HCT116 (cell line): ENCODE measurements around the gene ETFDH. TPM values are rescaled to one million over a fixed set of nuclear protein-coding genes. Genes with fewer than 3 reads are reported as not detected.

Experiments
- ATAC-seq: fragments of 200-7000 bp; cut with Tn5 transposase; 2 replicates; pipeline ENCODE4 v1.9.1; 2020; ENCODE audit warnings: mild to moderate bottlenecking, moderate library complexity
- BruUV-seq: library from RNA; stranded (reverse); fragments of 400-500 nt; replicated peaks from 2 replicates; lab custom pipeline; 2021; lab: Mats Ljungman, UMichigan
- CTCF ChIA-PET: fragments of 300-600 bp; sonication (Branson Sonifier 250); formaldehyde crosslinking; loops from one replicate; lab custom pipeline; 2021; ENCODE audit warnings: antibody characterized with exemption; lab: Charles Lee
- POLR2A ChIA-PET: fragments of 300-600, 350-600 bp; sonication (Branson Sonifier 250); formaldehyde crosslinking; loops from one replicate; lab custom pipeline; 2021; ENCODE audit warnings: antibody characterized with exemption; lab: Charles Lee
- RAD21 ChIA-PET, 2 experiments: fragments of 300-600 bp; sonication (Branson Sonifier 250); formaldehyde crosslinking; loops; one replicate each; lab custom pipeline; 2023; ENCODE audit warnings: low total read pairs in 2 of 2; ENCODE audit not compliant: uncharacterized antibody in 2 of 2, unreplicated experiment in 2 of 2, low non-redundant PET in 1 of 2; lab: Charles Lee
- DNase-seq: peaks from one replicate; pipeline ENCODE4 v3.0.0-alpha.2; 2010; ENCODE audit warnings: low read depth, low spot score
- H2AFZ ChIP-seq: fragments of 200-600 bp; shearing (Covaris generic), sonication (generic); 2 replicates; pipeline ENCODE4 v1.6.1; 2017; ENCODE audit warnings: low read depth, mixed run types, mixed read lengths, antibody characterized with exemption, low read length; ENCODE audit not compliant: poor library complexity, severe bottlenecking
- H3K27ac ChIP-seq: 2 replicates; pipeline ENCODE4 v1.5.1; 2012; ENCODE audit warnings: low read depth, low read length
- H3K27me3 ChIP-seq: fragments of 200-600 bp; sonication (generic); 2 replicates; pipeline ENCODE4 v1.6.1; 2016; ENCODE audit warnings: mixed run types, low read length, mixed read lengths; ENCODE audit not compliant: insufficient read depth
- H3K36me3 ChIP-seq, 2 experiments: fragments of 200-500 bp in 1 of 2; fragments of 200-600 bp in 1 of 2; sonication (Bioruptor generic) in 1 of 2; sonication (generic) in 1 of 2; 2 replicates each; pipeline versions ENCODE4 v1.5.1 to v1.6.1; 2014 to 2016; ENCODE audit warnings: low read length in 2 of 2, inconsistent platforms in 1 of 2, mixed read lengths in 1 of 2, mixed run types in 1 of 2; ENCODE audit not compliant: insufficient read depth in 2 of 2, control insufficient read depth in 1 of 2
- H3K4me1 ChIP-seq, 2 experiments: fragments of 200-600 bp in 1 of 2; sonication (generic) in 1 of 2; 2 replicates each; pipeline versions ENCODE4 v1.5.1 to v1.6.1; 2012 to 2017; ENCODE audit warnings: low read length in 2 of 2, inconsistent platforms in 1 of 2, mild to moderate bottlenecking in 1 of 2, mixed read lengths in 1 of 2, mixed run types in 1 of 2, moderate library complexity in 1 of 2; ENCODE audit not compliant: insufficient read depth in 2 of 2, control insufficient read depth in 1 of 2
- H3K4me2 ChIP-seq: fragments of 200-600 bp; sonication (generic); 2 replicates; pipeline ENCODE4 v1.6.1; 2017; ENCODE audit warnings: mixed run types, low read length, mixed read lengths
- H3K4me3 ChIP-seq, 2 experiments: fragments of 200-600 bp in 1 of 2; sonication (generic) in 1 of 2; replicated peaks in 1 of 2; 2 replicates each; pipeline ENCODE4 v1.5.1; 2011 to 2016; ENCODE audit warnings: low read length in 2 of 2, control low read depth in 1 of 2, low read depth in 1 of 2, mild to moderate bottlenecking in 1 of 2, mixed read lengths in 1 of 2, mixed run types in 1 of 2
- H3K79me2 ChIP-seq: fragments of 200-600 bp; sonication (generic); 2 replicates; pipeline ENCODE4 v1.6.1; 2017; ENCODE audit warnings: mild to moderate bottlenecking, mixed run types, low read length, moderate library complexity, mixed read lengths; ENCODE audit not compliant: insufficient read depth
- H3K9ac ChIP-seq: fragments of 200-600 bp; sonication (generic); 2 replicates; pipeline ENCODE4 v1.6.1; 2016; ENCODE audit warnings: low read length, mixed read lengths
- H3K9me2 ChIP-seq: fragments of 200-600 bp; sonication (generic), shearing (Covaris generic); 2 replicates; pipeline ENCODE4 v1.6.1; 2017; ENCODE audit warnings: mixed run types, mild to moderate bottlenecking, moderate library complexity; ENCODE audit not compliant: insufficient read depth
- H3K9me3 ChIP-seq, 2 experiments: fragments of 200-500 bp in 1 of 2; fragments of 200-600 bp in 1 of 2; sonication (Bioruptor generic) in 1 of 2; sonication (generic) in 1 of 2; 2 replicates each; pipeline ENCODE4 v1.6.1; 2014 to 2017; ENCODE audit warnings: low read length in 2 of 2, mixed read lengths in 2 of 2, inconsistent platforms in 1 of 2, low read depth in 1 of 2, mild to moderate bottlenecking in 1 of 2, mixed run types in 1 of 2, moderate library complexity in 1 of 2; ENCODE audit not compliant: control insufficient read depth in 1 of 2, insufficient read depth in 1 of 2
- H4K20me1 ChIP-seq: fragments of 200-600 bp; sonication (generic), shearing (Covaris generic); 2 replicates; pipeline ENCODE4 v1.6.1; 2017; ENCODE audit warnings: mixed run types, mild to moderate bottlenecking, moderate library complexity; ENCODE audit not compliant: insufficient read depth
- CBX3 ChIP-seq: IDR thresholded peaks from 2 replicates; pipeline ENCODE4 v1.6.1; 2012; ENCODE audit warnings: low read depth
- MAX ChIP-seq: IDR thresholded peaks from 2 replicates; pipeline ENCODE4 v1.6.1; 2012
- POLR2A ChIP-seq: IDR thresholded peaks from 2 replicates; pipeline ENCODE4 v1.7.0; 2011; ENCODE audit warnings: borderline replicate concordance; ENCODE audit not compliant: insufficient read depth, insufficient read length; ENCODE audit errors: extremely low read depth
- ZBTB33 ChIP-seq: IDR thresholded peaks from 2 replicates; pipeline ENCODE4 v1.6.1; 2011; ENCODE audit warnings: mild to moderate bottlenecking, low read length, moderate library complexity; ENCODE audit not compliant: insufficient replicate concordance; ENCODE audit errors: extremely low read depth
- ZFX ChIP-seq: fragments of 450-650 bp; IDR thresholded peaks from 2 replicates; pipeline ENCODE4 v1.6.1; 2017
- intact Hi-C: fragments of 100-400 bp; cut with micrococcal nuclease; formaldehyde crosslinking; loops from 2 replicates; pipeline ENCODE4 v1.10.0; 2022
- total RNA-seq: library from RNA; stranded (reverse); gene quantifications from one replicate; pipeline ENCODE4 v1.2.1, GENCODE V29; 2021; ENCODE audit not compliant: unreplicated experiment

Gene ETFDH
- total RNA-seq, 1 experiment from 2014 or later, result 22.2 TPM

- TF ChIP-seq CBX3 (no peak), ZBTB33 (no peak)
Measured at GRCh38 chr4:158669310-158669709, 2.8 kb upstream of the ETFDH start (continued).

- peak overlapping the region; percentile 80 to 86 for H3K4me3 ChIP-seq
- BruUV-seq, result TSS peak; percentile 56
- no peak overlapping the region for H2AFZ ChIP-seq
- no peaks in the 10 kb centered on the region for H4K20me1 ChIP-seq
- intact Hi-C loops, result loop anchor here (5.0 kb wide), 2 partner anchors 51 to 776 kb away; partner anchors contain the start of gene PPID
- H3K9me3 ChIP-seq, result no peaks in the 10 kb centered on the region
- ATAC-seq (peak; percentile 27), DNase-seq (peak; percentile 33)
- H3K27ac ChIP-seq, result peak overlapping the region; percentile 70
- no peaks in the 10 kb centered on the region for H3K9me2 ChIP-seq
- peaks cover 48% of the 10 kb centered on the region for H3K79me2 ChIP-seq
- peak overlapping the region; percentile 91 for H3K9ac ChIP-seq
- no peaks in the 10 kb centered on the region for H3K27me3 ChIP-seq
- TF ChIP-seq CBX3 (no peak), MAX (peak; percentile 76), ZFX (peak; percentile 24; the same call in 1 of the 2 replicates), POLR2A (peak; percentile 19)
- ChIA-PET POLR2A (no interaction called here), CTCF (no interaction called here), RAD21 (no interaction called here)
- peaks cover 9 to 17% of the 10 kb centered on the region in 2 experiments; a peak in 3 of 4 replicates for H3K4me1 ChIP-seq
- H3K36me3 ChIP-seq, result peaks cover 0 to 4% of the 10 kb centered on the region in 2 experiments; a peak in 1 of 4 replicates
- H3K4me2 ChIP-seq, result peak overlapping the region; percentile 86
Measured at GRCh38 chr4:158670975-158671664, 976 bp upstream of the ETFDH start.
